Colonic mucosa (tissue), 4 donors: ENCODE data around the gene CLCN2. TPM values are rescaled to one million over a fixed set of nuclear protein-coding genes. Genes with fewer than 3 reads are reported as not detected.

Experiments
- DNase-seq: peaks from one replicate; pipeline ENCODE4 v3.0.0-alpha.2; 2020
- H3K27ac ChIP-seq: fragments of 200-600 bp; one replicate; pipeline ENCODE4 v1.8.0; 2021
- H3K27me3 ChIP-seq: fragments of 200-600 bp; one replicate; pipeline ENCODE4 v1.8.0; 2021
- H3K36me3 ChIP-seq: fragments of 200-600 bp; one replicate; pipeline ENCODE4 v1.8.0; 2021
- H3K4me1 ChIP-seq: fragments of 200-600 bp; one replicate; pipeline ENCODE4 v1.8.0; 2021; ENCODE audit warnings: mild to moderate bottlenecking
- H3K4me3 ChIP-seq: fragments of 200-600 bp; one replicate; pipeline ENCODE4 v1.8.0; 2021
- H3K9ac ChIP-seq, 2 donors: one replicate each; pipeline ENCODE4 v1.7.0; 2013; ENCODE audit warnings: control low read depth in 2 of 2, low read depth in 2 of 2, low read length in 2 of 2
- H3K9me3 ChIP-seq: fragments of 200-600 bp; one replicate; pipeline ENCODE4 v1.8.0; 2021
- intact Hi-C: fragments of 100-400 bp; cut with DNase I; formaldehyde crosslinking; loops from one replicate; pipeline ENCODE4 v1.14.1; 2022
- total RNA-seq, 2 donors: library from RNA; stranded (reverse); fragmentation: NEBNext Ultra II Directional in 1 of 2; extraction: Animal tissue kit (Norgen Biotek cat#: 25700) in 1 of 2; gene quantifications; one replicate each; pipeline ENCODE4 v1.2.1, GENCODE V29; 2021
- TF ChIP-seq, protein P1 (sequence below): fragments of 200-600 bp; IDR thresholded peaks from one replicate; pipeline ENCODE4 v1.8.0; 2022; ENCODE audit warnings: antibody characterized with exemption, mild to moderate bottlenecking
- donor health status: healthy.
- donor health status: DM: no; HTN: no; CAD: no.
- donor health status: DM: no; HTN: no; CAD: no.

CLCN2 gene
- total RNA-seq, 2 donors from 2014 or later: 61.1 to 71.6 TPM

DNA sequence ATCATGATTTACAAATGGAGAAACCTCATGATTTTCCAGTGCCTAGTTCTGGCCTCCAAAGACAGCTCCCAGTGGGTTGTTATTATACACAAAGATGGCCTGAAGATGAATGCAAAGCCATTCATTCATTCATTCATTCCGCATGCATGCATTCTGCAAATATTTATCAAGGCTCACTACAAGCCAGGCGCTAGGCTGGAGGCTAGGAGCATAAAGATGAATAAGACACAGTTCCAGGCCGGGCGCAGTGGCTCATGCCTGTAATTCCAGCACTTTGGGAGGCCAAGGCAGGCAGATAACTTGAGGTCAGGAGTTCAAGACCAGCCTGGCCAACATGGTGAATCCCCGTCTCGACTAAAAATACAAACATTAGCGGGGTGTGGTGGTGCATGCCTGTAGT is 64.8 kb downstream of the CLCN2 start:
- Histone ChIP-seq H3K9ac (no peak overlapping the region), H3K27ac (no peak overlapping the region), H3K9me3 (no peaks in the 10 kb centered on the region), H3K4me1 (peaks cover 9% of the 10 kb centered on the region), H3K27me3 (no peaks in the 10 kb centered on the region), H3K36me3 (peaks cover 11% of the 10 kb centered on the region), H3K4me3 (no peak overlapping the region)
- TF ChIP-seq, protein P1, sequence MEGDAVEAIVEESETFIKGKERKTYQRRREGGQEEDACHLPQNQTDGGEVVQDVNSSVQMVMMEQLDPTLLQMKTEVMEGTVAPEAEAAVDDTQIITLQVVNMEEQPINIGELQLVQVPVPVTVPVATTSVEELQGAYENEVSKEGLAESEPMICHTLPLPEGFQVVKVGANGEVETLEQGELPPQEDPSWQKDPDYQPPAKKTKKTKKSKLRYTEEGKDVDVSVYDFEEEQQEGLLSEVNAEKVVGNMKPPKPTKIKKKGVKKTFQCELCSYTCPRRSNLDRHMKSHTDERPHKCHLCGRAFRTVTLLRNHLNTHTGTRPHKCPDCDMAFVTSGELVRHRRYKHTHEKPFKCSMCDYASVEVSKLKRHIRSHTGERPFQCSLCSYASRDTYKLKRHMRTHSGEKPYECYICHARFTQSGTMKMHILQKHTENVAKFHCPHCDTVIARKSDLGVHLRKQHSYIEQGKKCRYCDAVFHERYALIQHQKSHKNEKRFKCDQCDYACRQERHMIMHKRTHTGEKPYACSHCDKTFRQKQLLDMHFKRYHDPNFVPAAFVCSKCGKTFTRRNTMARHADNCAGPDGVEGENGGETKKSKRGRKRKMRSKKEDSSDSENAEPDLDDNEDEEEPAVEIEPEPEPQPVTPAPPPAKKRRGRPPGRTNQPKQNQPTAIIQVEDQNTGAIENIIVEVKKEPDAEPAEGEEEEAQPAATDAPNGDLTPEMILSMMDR: no peak
- intact Hi-C loops: no loop called here
- DNase-seq: no peak

Other genes starting within 250 kb of the CLCN2 start
- 10 to 100 TPM; 36.0 to 58.3 TPM for gene EIF2B5, start 226.2 kb downstream of the CLCN2 start, total RNA-seq
- gene DVL3, start 206.2 kb downstream of the CLCN2 start, total RNA-seq: 10 to 100 TPM; 60.8 to 64.6 TPM
- gene AP2M1, start 186.8 kb downstream of the CLCN2 start, total RNA-seq: 100 to 1,000 TPM; 206 to 255 TPM
- 10 to 100 TPM; 54.6 to 82.4 TPM for gene ABCF3, start 175.4 kb downstream of the CLCN2 start, total RNA-seq
- 1 to 10 TPM; 2.1 to 2.3 TPM for gene VWA5B2, start 132.0 kb downstream of the CLCN2 start, total RNA-seq
- 10 to 100 TPM; 25.1 to 78.9 TPM for gene ALG3, start 112.6 kb downstream of the CLCN2 start, total RNA-seq
- gene EEF1AKMT4, start 111.9 kb downstream of the CLCN2 start, total RNA-seq: 10 to 100 TPM in 1 of 2 donors, 1 to 10 TPM in 1; 4.1 to 11.7 TPM
- gene CAMK2N2, start 100.1 kb downstream of the CLCN2 start, total RNA-seq: under 1 TPM in 1 of 2 donors, not detected in 1; 0.19 TPM
- under 1 TPM in 1 of 2 donors, not detected in 1; 0.37 TPM for gene ECE2, start 85.6 kb downstream of the CLCN2 start, total RNA-seq
- 100 to 1,000 TPM; 166 to 298 TPM for gene PSMD2, start 62.4 kb downstream of the CLCN2 start, total RNA-seq
- gene EIF4G1, start 47.0 kb downstream of the CLCN2 start, total RNA-seq: 100 to 1,000 TPM; 263 to 524 TPM
- gene FAM131A, start 24.0 kb downstream of the CLCN2 start, total RNA-seq: 10 to 100 TPM; 15.0 to 22.0 TPM
- gene POLR2H, start 105 bp upstream of the CLCN2 start, total RNA-seq: 100 to 1,000 TPM in 1 of 2 donors, 10 to 100 TPM in 1; 98.2 to 130 TPM
- under 1 TPM in 1 of 2 donors, not detected in 1; 0.17 TPM for gene THPO, start 16.6 kb upstream of the CLCN2 start, total RNA-seq
- 1 to 10 TPM; 2.0 TPM for gene CHRD, start 18.4 kb upstream of the CLCN2 start, total RNA-seq
- 10 to 100 TPM; 40.1 to 64.2 TPM for gene EPHB3, start 200.2 kb upstream of the CLCN2 start, total RNA-seq